Renal cortical epithelial cell (primary cell): ENCODE data around the gene GPR45. TPM values are rescaled to one million over a fixed set of nuclear protein-coding genes. Genes with fewer than 3 reads are reported as not detected.
"Not testable (repeated sequence)": the region's sequence is repeated elsewhere in the genome, so short reads cannot be mapped to it uniquely, and the experiment has no call there.

ENCODE experiments used
- DNase-seq: peaks from one replicate; pipeline ENCODE4 v3.0.0-alpha.2; 2011; ENCODE audit warnings: low read depth
- total RNA-seq: library from RNA; depleted of rRNA; stranded (reverse); fragments of >200 nt; gene quantifications from 2 replicates; pipeline ENCODE4 v1.2.3, GENCODE V29; 2014

The GPR45 gene
- total RNA-seq: not detected in 2 replicates

- no peak for DNase-seq
These were observed at the start of gene GPR45 for GRCh38 chr2:105241443-105241842. Gene GPR45, plus strand, starts transcription at chr2:105241743. Its CDS starts 116 bp downstream, at chr2:105241859.

- DNase-seq: peak; percentile 45
These were observed 47.4 kb upstream of the GPR45 start for GRCh38 chr2:105194022-105194675.

- no peak for DNase-seq
These were observed 44.9 kb upstream of the GPR45 start for GRCh38 chr2:105196651-105197050.

GRCh38 chr2:105215586-105216192 lies 25.9 kb upstream of the GPR45 start:
- DNase-seq: no peak

GRCh38 chr2:105220604-105221003 lies 20.9 kb upstream of the GPR45 start:
- DNase-seq: no peak

- DNase-seq: no peak
These were observed 17.1 kb upstream of the GPR45 start for GRCh38 chr2:105224444-105224843.

- no peak for DNase-seq
These were observed 10.3 kb upstream of the GPR45 start for GRCh38 chr2:105231232-105231619.

GRCh38 chr2:105235388-105236059 lies 6.0 kb upstream of the GPR45 start:
- DNase-seq: peak; percentile 76

GRCh38 chr2:105236060-105236424 lies 5.5 kb upstream of the GPR45 start:
- DNase-seq: no peak

GRCh38 chr2:105237045-105237765 lies 4.3 kb upstream of the GPR45 start:
- DNase-seq: no peak

GRCh38 chr2:105238664-105239240 lies 2.8 kb upstream of the GPR45 start:
- DNase-seq: peak; percentile 74

- DNase-seq: peak; percentile 92
These were observed 1.6 kb upstream of the GPR45 start for GRCh38 chr2:105239924-105240323.

GRCh38 chr2:105242286-105242993 lies 897 bp downstream of the GPR45 start:
- DNase-seq: no peak

GRCh38 chr2:105243961-105244360 lies 2.4 kb downstream of the GPR45 start:
- DNase-seq: no peak

- no peak for DNase-seq
These were observed 2.9 kb downstream of the GPR45 start for GRCh38 chr2:105244451-105244850.

GRCh38 chr2:105248316-105249070 lies 7.0 kb downstream of the GPR45 start:
- no peak for DNase-seq

GRCh38 chr2:105249181-105249580 lies 7.6 kb downstream of the GPR45 start:
- DNase-seq: no peak

GRCh38 chr2:105249891-105250290 lies 8.3 kb downstream of the GPR45 start:
- DNase-seq: no peak

- not testable (repeated sequence) for DNase-seq
These were observed 9.6 kb downstream of the GPR45 start for GRCh38 chr2:105251016-105251648.

GRCh38 chr2:105252271-105252670 lies 10.7 kb downstream of the GPR45 start:
- no peak for DNase-seq
